Measurements from ENCODE around the gene APRT.

The APRT gene

GRCh38 chr16:88790312-88791211, 21.2 kb downstream of the APRT start:
- in situ Hi-C loops (cut with HindIII; ENCODE audit: low sequenced_read_pairs) = no loop called here

- in situ Hi-C loops (cut with HindIII; ENCODE audit: low sequenced_read_pairs) = loop anchor here (5.0 to 10.0 kb wide), 2 partner anchors 112 to 425 kb away; partner anchors contain the start of gene ZNF778
Observed at GRCh38 chr16:88789594-88789993, 22.1 kb downstream of the APRT start.

- in situ Hi-C loops (cut with HindIII; ENCODE audit: low sequenced_read_pairs) = loop anchor here (5.0 to 10.0 kb wide), 2 partner anchors 111 to 426 kb away; partner anchors contain the start of gene ZNF778
Observed at GRCh38 chr16:88788749-88789148, 23.0 kb downstream of the APRT start.

DNA sequence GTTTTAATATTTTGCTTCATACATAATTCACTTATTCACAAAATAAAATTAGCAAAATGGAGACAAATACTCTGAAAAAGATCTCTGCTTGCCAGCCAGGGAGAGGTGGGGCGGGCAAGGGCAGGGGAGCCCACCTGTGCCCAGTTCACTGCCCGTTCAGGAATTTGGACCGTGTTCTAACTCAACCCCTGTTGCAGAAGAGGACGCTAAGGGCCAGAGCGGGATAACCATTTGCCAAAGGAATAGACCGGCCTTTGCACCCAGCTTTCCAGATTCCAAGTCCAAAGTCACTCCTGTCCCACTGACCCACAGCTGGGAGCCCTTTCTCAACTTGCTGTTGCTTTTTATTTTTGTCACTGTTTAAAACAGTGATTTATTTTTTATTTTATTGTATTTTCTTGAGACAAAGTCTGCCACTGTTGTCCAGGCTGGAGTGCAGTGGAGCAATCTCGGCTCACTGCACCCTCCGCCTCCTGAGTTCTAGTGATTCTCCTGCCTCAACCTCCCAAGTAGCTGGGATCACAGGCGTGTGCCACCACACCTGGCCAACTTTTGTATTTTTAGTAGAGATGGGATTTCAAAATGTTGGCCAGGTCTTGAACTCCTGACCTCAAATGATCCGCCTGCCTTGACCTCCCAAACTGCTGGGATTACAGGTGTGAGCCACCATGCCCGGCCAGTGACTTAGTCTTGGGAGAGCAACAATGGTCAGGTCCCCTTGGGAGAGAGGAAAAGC, 24.0 kb downstream of the APRT start:
- in situ Hi-C loops (cut with HindIII; ENCODE audit: low sequenced_read_pairs) = loop anchor here (5.0 to 10.0 kb wide), 2 partner anchors 110 to 427 kb away; partner anchors contain the start of gene ZNF778

DNA sequence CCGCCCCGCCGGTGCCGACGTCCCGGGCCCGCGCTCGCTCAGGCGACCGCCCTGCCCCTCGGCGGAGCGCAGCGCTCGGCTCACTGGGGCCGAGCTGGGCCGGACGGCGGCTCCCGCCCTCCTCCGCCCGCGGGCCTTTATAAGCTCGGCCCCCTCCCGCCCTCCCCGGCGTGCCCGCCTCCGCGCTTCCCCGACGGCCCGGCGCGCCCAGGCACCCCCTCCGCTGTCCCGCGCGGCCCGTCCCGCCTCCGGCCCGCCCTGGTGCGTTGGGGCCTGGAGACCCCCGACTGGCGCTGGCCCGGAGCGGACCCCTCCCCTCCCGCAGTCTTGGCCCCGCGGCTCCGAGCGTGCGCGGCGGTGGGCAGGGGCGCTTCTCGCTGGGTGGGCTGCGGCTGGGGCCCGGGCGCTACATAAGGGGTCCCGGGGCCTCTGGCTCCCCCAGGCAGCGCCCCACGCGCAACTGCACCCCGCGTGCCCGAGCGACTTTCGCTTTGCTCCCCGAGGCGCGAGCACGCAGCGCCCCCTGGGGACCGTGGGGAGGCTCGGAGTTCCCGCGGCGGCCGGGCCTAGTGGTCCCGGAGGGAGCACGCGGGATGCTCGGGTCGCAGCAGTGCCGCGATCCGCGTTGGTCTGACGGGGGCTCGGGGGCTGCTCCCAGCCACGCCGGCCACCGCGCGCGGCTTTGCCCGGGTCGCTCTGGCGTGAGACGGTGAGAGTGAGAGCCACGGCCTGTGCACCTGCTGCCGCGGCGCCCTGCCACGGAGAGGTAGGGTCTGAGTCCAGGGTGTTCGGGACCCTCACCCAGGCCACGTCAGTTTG, 26.4 kb downstream of the APRT start, which contains the start of gene PIEZO1:
PIEZO1 (minus strand) TSS at position 115 of the 819 bp plus-strand sequence. CDS start 256 bp downstream, outside the sequence.
- in situ Hi-C loops (cut with HindIII; ENCODE audit: low sequenced_read_pairs) = loop anchor here (5.0 to 10.0 kb wide), 2 partner anchors 108 to 429 kb away; partner anchors contain the start of gene ZNF778

DNA sequence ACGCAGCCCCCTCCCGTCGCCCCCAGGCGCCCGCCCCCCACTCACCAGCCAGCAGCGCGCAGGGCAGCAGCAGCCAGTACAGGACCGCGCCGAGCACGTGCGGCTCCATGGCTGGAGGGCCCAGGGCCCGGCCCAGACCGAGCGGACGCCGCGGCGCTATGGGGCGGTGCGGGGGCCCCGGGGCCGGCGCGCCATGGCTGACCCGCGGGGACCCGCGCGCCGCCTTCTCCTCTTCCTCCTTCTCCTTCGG, 26.9 kb downstream of the APRT start:
- in situ Hi-C loops (cut with HindIII; ENCODE audit: low sequenced_read_pairs) = loop anchor here (5.0 to 10.0 kb wide), 2 partner anchors 107 to 430 kb away; partner anchors contain the start of gene ZNF778

- in situ Hi-C loops (cut with HindIII; ENCODE audit: low sequenced_read_pairs) = loop anchor here (10.0 kb wide), 1 partner anchor 431 kb away; the partner anchor contains the start of gene ZNF778
Observed at GRCh38 chr16:88784074-88784855, 27.5 kb downstream of the APRT start.

GRCh38 chr16:88783391-88784073, 28.2 kb downstream of the APRT start:
- in situ Hi-C loops (cut with HindIII; ENCODE audit: low sequenced_read_pairs) = loop anchor here (10.0 kb wide), 1 partner anchor 431 kb away; the partner anchor contains the start of gene ZNF778

- in situ Hi-C loops (cut with HindIII; ENCODE audit: low sequenced_read_pairs) = loop anchor here (10.0 kb wide), 1 partner anchor 432 kb away; the partner anchor contains the start of gene ZNF778
Observed at GRCh38 chr16:88782454-88783390, 29.0 kb downstream of the APRT start.

- in situ Hi-C loops (cut with HindIII; ENCODE audit: low sequenced_read_pairs) = loop anchor here (10.0 kb wide), 1 partner anchor 433 kb away; the partner anchor contains the start of gene ZNF778
Observed at GRCh38 chr16:88781140-88782077, 30.3 kb downstream of the APRT start.

DNA sequence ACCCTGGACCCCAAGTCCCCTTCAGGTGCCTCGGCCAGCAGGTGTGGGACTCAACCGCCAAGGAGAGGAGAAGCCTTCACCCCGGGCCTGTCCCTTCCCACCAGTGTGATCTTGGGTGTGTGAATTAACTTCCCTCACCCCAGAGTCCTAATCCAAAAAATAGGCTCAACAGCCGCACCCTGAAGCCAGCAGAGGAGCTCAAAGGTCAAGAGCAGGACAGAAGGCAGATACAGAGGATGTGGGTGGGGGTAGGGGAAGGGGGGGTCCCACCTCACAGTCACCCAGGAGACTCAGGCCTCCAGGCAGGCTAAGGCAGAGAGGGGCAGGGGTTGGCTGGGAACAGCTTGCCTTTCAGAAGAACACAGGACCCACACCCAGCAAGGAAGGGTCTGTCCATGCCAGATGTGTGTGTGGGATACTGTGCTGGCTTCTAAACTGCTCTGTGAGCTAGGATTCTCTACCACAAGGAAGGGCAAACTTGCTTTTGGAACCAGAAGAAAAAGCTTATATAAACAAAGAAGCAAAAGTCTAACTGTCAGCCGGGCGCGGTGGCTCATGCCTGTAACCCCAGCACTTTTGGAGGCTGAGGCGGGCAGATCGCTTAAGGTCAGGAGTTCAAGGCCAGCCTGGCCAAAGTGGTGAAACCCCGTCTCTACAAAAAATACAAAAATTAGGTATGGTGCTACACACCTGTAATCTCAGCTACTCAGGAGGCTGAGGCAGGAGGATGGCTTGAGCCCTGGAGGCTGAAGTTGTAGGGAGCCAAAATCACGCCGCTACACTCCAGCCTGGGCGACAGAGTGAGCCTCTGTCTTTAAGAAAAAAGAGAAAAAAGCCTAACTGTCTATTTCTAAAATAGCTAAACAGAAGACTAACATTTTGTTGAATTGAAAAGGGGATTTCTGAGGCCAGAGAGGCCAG, 31.3 kb downstream of the APRT start:
- in situ Hi-C loops (cut with HindIII; ENCODE audit: low sequenced_read_pairs) = loop anchor here (10.0 kb wide), 1 partner anchor 434 kb away; the partner anchor contains the start of gene ZNF778

GRCh38 chr16:88779406-88780141, 32.2 kb downstream of the APRT start:
- in situ Hi-C loops (cut with HindIII; ENCODE audit: low sequenced_read_pairs) = loop anchor here (10.0 kb wide), 1 partner anchor 435 kb away; the partner anchor contains the start of gene ZNF778

GRCh38 chr16:88778541-88779065, 33.1 kb downstream of the APRT start:
- in situ Hi-C loops (cut with HindIII; ENCODE audit: low sequenced_read_pairs) = no loop called here

- in situ Hi-C loops (cut with HindIII; ENCODE audit: low sequenced_read_pairs) = no loop called here
Observed at GRCh38 chr16:88778271-88778525, 33.5 kb downstream of the APRT start.
